Pancreas (tissue), 10 donors: ENCODE results near the gene KRTAP5-9. TPM values are rescaled to one million over a fixed set of nuclear protein-coding genes. Genes with fewer than 3 reads are reported as not detected.
"Not testable (repeated sequence)": the region's sequence is repeated elsewhere in the genome, so short reads cannot be mapped to it uniquely, and the experiment has no call there.

Source experiments
- ATAC-seq, 4 donors: fragments of 200-7000 bp; cut with Tn5 transposase; one replicate each; pipeline versions ENCODE4 v1.8.0 to v1.9.1; 2020; ENCODE audit warnings: mild to moderate bottlenecking in 4 of 4, moderate library complexity in 4 of 4
- DNase-seq, 6 donors: peaks; one replicate each; pipeline ENCODE4 v3.0.0-alpha.2; 2020
- FAIRE-seq: peaks from 2 replicates; lab custom pipeline; 2012; peaks lifted over from hg19 to GRCh38; lab: Jason Lieb, UNC
- H3K27ac ChIP-seq, 4 donors: fragments of 200-600 bp; sonication (generic); 1 replicate in 3 of 4; 2 replicates in 1 of 4; pipeline versions ENCODE4 v1.5.0 to v1.8.0; 2020
- H3K27me3 ChIP-seq, 4 donors: fragments of 200-600 bp; one replicate each; pipeline ENCODE4 v1.8.0; 2021
- H3K36me3 ChIP-seq, 3 donors: fragments of 200-600 bp; sonication (generic) in 1 of 3; one replicate each; pipeline versions ENCODE4 v1.5.0 to v1.8.0; 2020 to 2021
- H3K4me1 ChIP-seq, 3 donors: fragments of 200-600 bp; one replicate each; pipeline ENCODE4 v1.8.0; 2021
- H3K4me3 ChIP-seq, 4 donors: fragments of 200-600 bp; sonication (generic) in 2 of 4; one replicate each; pipeline versions ENCODE4 v1.5.0 to v1.8.0; 2020 to 2021
- H3K9me3 ChIP-seq, 4 donors: fragments of 200-600 bp; one replicate each; pipeline ENCODE4 v1.8.0; 2021
- WGBS, 2 donors: extraction: QIAGEN DNeasy Blood & Tissue Kit; methylation state at CpG; one replicate each; pipeline ENCODE4 v1.1.7; 2013; 5-methylcytosine and 5-hydroxymethylcytosine counted together
- intact Hi-C, 3 donors: fragments of 100-400 bp; cut with DNase I; formaldehyde crosslinking; loops; one replicate each; pipeline versions ENCODE4 v1.11.1 to v1.14.2; 2022
- polyA plus RNA-seq, 2 donors: library from polyadenylated mRNA; stranded (reverse); fragments of 200-250 nt; gene quantifications; one replicate each; pipeline ENCODE4 v1.2.3, GENCODE V29; 2013
- total RNA-seq, 6 donors: library from RNA; stranded (reverse); fragmentation: NEBNext Ultra II Directional in 4 of 6; extraction: Animal tissue kit (Norgen Biotek cat#: 25700) in 4 of 6; gene quantifications; one replicate each; pipeline versions ENCODE4 v1.2.1 to v1.2.4, GENCODE V29; 2021 to 2023
- TF ChIP-seq, protein P1 (sequence below), 4 donors: fragments of 200-600 bp; sonication (generic) in 3 of 4; IDR thresholded peaks; one replicate each; pipeline versions ENCODE4 v1.5.0 to v1.8.0; 2021; ENCODE audit warnings: antibody characterized with exemption in 4 of 4
- donor health status: healthy with polysubstance abuse.
- donor health status: DM: no; HTN: no; CAD: no; lungs with moderate emphysema.
- donor health status: DM: no; HTN: no; CAD: no.
- donor health status: control.
- donor health status: control.
- donor health status: Bipolar disorder and iron deficiency.
- donor health status: DM: yes; HTN: yes; CAD: no.
- donor health status: DM: no; HTN: no; CAD: no.
- donor health status: DM: no; HTN: no; CAD: no.
- donor health status: DM: yes; HTN: yes; CAD: no.

The KRTAP5-9 gene
- total and polyA plus RNA-seq, 8 donors: 0.14 to 1.0 (median 0.19) TPM; not detected in 1

DNA sequence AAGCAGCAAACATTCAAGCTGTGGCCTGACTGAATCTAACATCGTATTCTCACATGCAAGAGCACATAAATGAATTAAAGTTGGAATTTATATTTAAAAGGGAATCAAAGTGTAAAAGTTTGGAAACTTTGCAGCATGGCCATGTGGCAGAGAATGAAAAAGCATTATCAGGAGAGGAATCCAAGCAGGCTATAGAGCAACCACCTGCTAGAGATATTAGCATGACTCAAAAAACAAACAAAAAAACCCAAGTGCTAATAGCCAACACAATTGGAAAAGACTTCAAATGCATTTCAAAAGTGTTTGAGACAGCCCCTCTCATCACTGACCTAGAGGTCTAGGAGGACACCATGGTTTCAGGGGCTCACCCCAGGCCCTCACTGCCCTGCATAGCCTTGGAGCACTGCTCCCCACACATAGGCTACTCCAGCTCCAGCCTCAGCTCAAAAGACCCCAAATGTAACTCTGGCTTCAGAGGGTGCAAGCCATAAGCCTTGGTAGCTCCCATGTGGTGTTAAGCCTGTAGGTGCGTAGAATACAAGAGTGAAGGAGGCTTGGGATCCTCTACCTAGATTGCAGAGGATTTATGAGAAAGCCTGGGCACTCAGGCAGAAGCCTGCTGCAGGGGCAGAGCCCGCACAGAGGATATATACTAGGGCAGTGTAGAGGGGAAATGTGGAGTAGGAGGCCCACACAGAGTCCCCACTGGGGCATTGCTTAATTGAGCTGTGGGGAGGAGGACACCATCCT lies 22.9 kb upstream of the KRTAP5-9 start:
- intact Hi-C loops: loop anchor here in 1 of 3 donors (10.0 kb wide), 1 partner anchor 61 kb away; no protein-coding TSS in a partner anchor
- H3K36me3 ChIP-seq: no peaks in the 10 kb centered on the region
- no peak for FAIRE-seq
- no peaks in the 10 kb centered on the region for H3K27me3 ChIP-seq
- no peaks in the 10 kb centered on the region for H3K9me3 ChIP-seq
- H3K4me1 ChIP-seq: no peaks in the 10 kb centered on the region
- H3K4me3 ChIP-seq: no peak overlapping the region
- TF ChIP-seq, protein P1, sequence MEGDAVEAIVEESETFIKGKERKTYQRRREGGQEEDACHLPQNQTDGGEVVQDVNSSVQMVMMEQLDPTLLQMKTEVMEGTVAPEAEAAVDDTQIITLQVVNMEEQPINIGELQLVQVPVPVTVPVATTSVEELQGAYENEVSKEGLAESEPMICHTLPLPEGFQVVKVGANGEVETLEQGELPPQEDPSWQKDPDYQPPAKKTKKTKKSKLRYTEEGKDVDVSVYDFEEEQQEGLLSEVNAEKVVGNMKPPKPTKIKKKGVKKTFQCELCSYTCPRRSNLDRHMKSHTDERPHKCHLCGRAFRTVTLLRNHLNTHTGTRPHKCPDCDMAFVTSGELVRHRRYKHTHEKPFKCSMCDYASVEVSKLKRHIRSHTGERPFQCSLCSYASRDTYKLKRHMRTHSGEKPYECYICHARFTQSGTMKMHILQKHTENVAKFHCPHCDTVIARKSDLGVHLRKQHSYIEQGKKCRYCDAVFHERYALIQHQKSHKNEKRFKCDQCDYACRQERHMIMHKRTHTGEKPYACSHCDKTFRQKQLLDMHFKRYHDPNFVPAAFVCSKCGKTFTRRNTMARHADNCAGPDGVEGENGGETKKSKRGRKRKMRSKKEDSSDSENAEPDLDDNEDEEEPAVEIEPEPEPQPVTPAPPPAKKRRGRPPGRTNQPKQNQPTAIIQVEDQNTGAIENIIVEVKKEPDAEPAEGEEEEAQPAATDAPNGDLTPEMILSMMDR (IDR thresholded peaks at IDR 0.05): no peak
- H3K27ac ChIP-seq: no peak overlapping the region
- WGBS, 2 donors: 65 to 76% methylated on average over 3 of the region's 3 CpGs
- no peak for DNase-seq
- ATAC-seq: no peak

DNA sequence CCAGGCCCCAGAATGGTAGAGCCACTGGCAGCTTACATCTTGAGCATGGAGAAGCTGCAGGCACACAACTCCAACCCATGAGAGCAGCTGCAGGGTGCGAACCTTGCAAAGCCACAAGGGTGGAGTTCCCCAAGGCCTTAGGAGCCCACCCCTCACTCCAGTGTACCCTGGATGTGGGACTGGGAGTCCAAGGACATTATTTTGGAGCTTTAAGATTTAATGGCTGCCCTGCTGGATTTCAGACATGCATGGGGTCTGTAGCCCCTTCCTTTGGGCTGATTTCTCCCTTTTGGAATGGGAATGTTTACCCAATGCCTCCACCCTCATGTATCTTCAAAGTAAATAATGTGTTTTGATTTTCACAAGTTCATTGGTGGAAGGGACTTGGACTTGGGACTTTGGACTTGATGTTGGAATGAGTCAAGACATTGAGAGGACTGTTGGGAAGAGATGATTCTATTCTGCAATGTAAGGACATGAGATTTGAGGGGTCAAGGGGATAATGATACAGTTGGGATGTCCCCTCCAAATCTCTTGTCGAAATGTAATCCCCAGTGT lies 22.2 kb upstream of the KRTAP5-9 start:
- Histone ChIP-seq H3K36me3 (no peaks in the 10 kb centered on the region), H3K4me1 (no peaks in the 10 kb centered on the region), H3K4me3 (no peak overlapping the region), H3K27me3 (no peaks in the 10 kb centered on the region), H3K9me3 (no peaks in the 10 kb centered on the region), H3K27ac (no peak overlapping the region)
- intact Hi-C loops: loop anchor here in 1 of 3 donors (10.0 kb wide), 1 partner anchor 61 kb away; no protein-coding TSS in a partner anchor
- TF ChIP-seq, protein P1 (IDR thresholded peaks at IDR 0.05): no peak
- no peak for FAIRE-seq
- no peak for ATAC-seq
- 86 to 91% methylated on average over 2 of the region's 2 CpGs for WGBS, 2 donors
- DNase-seq: no peak

DNA sequence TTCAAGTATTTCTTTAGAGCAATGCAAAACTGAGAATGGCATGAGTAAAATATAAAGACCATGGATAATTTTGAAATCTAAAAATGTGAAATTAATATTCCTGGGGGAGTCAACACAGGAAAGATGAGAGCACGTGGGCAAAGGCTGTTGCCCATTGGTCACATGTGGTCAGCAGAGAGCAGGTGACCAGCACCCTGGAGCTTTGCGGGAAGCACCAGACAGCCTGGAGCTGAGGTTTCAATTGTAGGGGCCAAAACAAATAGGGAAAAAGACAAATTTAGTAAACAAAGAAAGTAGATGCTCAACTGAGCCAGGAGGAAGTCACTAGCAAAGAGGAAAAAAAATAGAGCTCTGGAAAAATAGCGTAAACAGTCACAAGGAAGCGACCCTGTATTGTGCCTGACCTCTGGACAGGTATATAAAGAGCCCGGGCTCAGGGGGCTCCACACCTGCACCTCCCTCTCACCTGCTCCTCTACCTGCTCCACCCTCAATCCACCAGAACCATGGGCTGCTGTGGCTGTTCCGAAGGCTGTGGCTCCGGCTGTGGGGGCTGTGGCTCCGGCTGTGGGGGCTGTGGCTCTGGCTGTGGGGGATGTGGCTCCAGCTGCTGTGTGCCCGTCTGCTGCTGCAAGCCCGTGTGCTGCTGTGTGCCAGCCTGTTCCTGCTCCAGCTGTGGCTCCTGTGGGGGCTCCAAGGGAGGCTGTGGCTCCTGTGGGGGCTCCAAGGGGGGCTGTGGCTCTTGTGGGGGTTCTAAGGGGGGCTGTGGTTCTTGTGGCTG lies 21.2 kb upstream of the KRTAP5-9 start, which contains the start of gene KRTAP5-7:
KRTAP5-7 (plus strand) TSS at position 472 of the 780 bp plus-strand sequence; CDS start at position 506, 34 bp downstream.
- FAIRE-seq, H3K27ac ChIP-seq, DNase-seq, H3K27me3 ChIP-seq, ATAC-seq, H3K4me3 ChIP-seq, H3K9me3 ChIP-seq, H3K36me3 ChIP-seq, H3K4me1 ChIP-seq: not testable (repeated sequence)
- intact Hi-C loops: loop anchor here in 1 of 3 donors (10.0 kb wide), 1 partner anchor 62 kb away; no protein-coding TSS in a partner anchor
- 65 to 70% methylated on average over 9 to 10 of the region's 10 CpGs for WGBS, 2 donors

GRCh38 chr11:71527576-71528210 lies 20.5 kb upstream of the KRTAP5-9 start:
- no peak for FAIRE-seq
- ATAC-seq: no peak
- Histone ChIP-seq H3K4me3 (no peak overlapping the region), H3K27ac (no peak overlapping the region), H3K4me1 (no peaks in the 10 kb centered on the region), H3K9me3 (no peaks in the 10 kb centered on the region), H3K27me3 (no peaks in the 10 kb centered on the region), H3K36me3 (no peaks in the 10 kb centered on the region)
- TF ChIP-seq, protein P1 (IDR thresholded peaks at IDR 0.05): no peak
- no peak for DNase-seq
- 88 to 93% methylated on average over 6 of the region's 6 CpGs for WGBS, 2 donors
- intact Hi-C loops: loop anchor here in 1 of 3 donors (10.0 kb wide), 1 partner anchor 63 kb away; no protein-coding TSS in a partner anchor

GRCh38 chr11:71530602-71531001 lies 17.6 kb upstream of the KRTAP5-9 start:
- peaks cover 0 to 10% (median 6%) of the 10 kb centered on the region in 3 donors for H3K4me1 ChIP-seq
- no peak overlapping the region for H3K4me3 ChIP-seq
- FAIRE-seq (no peak), DNase-seq (no peak), ATAC-seq (no peak)
- H3K9me3 ChIP-seq: no peaks in the 10 kb centered on the region
- intact Hi-C loops: no loop called here
- no peaks in the 10 kb centered on the region for H3K27me3 ChIP-seq
- no peak overlapping the region for H3K27ac ChIP-seq
- TF ChIP-seq, protein P1 (IDR thresholded peaks at IDR 0.05): no peak
- no peaks in the 10 kb centered on the region for H3K36me3 ChIP-seq
- WGBS, 2 donors: 91% methylated on average over 11 of the region's 11 CpGs
